Colonic mucosa (tissue), 4 donors: ENCODE measurements around the gene GBF1. TPM values are rescaled to one million over a fixed set of nuclear protein-coding genes. Genes with fewer than 3 reads are reported as not detected.

Experiments used
- DNase-seq: peaks from one replicate; pipeline ENCODE4 v3.0.0-alpha.2; 2020
- H3K27ac ChIP-seq: fragments of 200-600 bp; one replicate; pipeline ENCODE4 v1.8.0; 2021
- H3K27me3 ChIP-seq: fragments of 200-600 bp; one replicate; pipeline ENCODE4 v1.8.0; 2021
- H3K36me3 ChIP-seq: fragments of 200-600 bp; one replicate; pipeline ENCODE4 v1.8.0; 2021
- H3K4me1 ChIP-seq: fragments of 200-600 bp; one replicate; pipeline ENCODE4 v1.8.0; 2021; ENCODE audit warnings: mild to moderate bottlenecking
- H3K4me3 ChIP-seq: fragments of 200-600 bp; one replicate; pipeline ENCODE4 v1.8.0; 2021
- H3K9ac ChIP-seq, 2 donors: one replicate each; pipeline ENCODE4 v1.7.0; 2013; ENCODE audit warnings: control low read depth in 2 of 2, low read depth in 2 of 2, low read length in 2 of 2
- H3K9me3 ChIP-seq: fragments of 200-600 bp; one replicate; pipeline ENCODE4 v1.8.0; 2021
- CTCF ChIP-seq: fragments of 200-600 bp; IDR thresholded peaks from one replicate; pipeline ENCODE4 v1.8.0; 2022; ENCODE audit warnings: antibody characterized with exemption, mild to moderate bottlenecking
- intact Hi-C: fragments of 100-400 bp; cut with DNase I; formaldehyde crosslinking; loops from one replicate; pipeline ENCODE4 v1.14.1; 2022
- total RNA-seq, 2 donors: library from RNA; stranded (reverse); fragmentation: NEBNext Ultra II Directional in 1 of 2; extraction: Animal tissue kit (Norgen Biotek cat#: 25700) in 1 of 2; gene quantifications; one replicate each; pipeline ENCODE4 v1.2.1, GENCODE V29; 2021
- donor health status: healthy.
- donor health status: DM: no; HTN: no; CAD: no.
- donor health status: DM: no; HTN: no; CAD: no.

Gene GBF1
- total RNA-seq, 2 donors from 2014 or later, result 59.8 to 73.4 TPM

GRCh38 chr10:102222797-102223196 is 22.5 kb upstream of the GBF1 start:
- Histone ChIP-seq H3K27ac (no peak overlapping the region), H3K9me3 (no peaks in the 10 kb centered on the region), H3K4me1 (no peaks in the 10 kb centered on the region), H3K4me3 (no peak overlapping the region), H3K9ac (no peak overlapping the region), H3K27me3 (no peaks in the 10 kb centered on the region), H3K36me3 (no peaks in the 10 kb centered on the region)
- no peak for TF ChIP-seq CTCF
- intact Hi-C loops, result no loop called here
- no peak for DNase-seq

GRCh38 chr10:102225646-102226541 is 19.4 kb upstream of the GBF1 start, which contains the start of gene ELOVL3:
ELOVL3 (plus strand) TSS chr10:102226299; CDS start chr10:102226549, 250 bp downstream.
- H3K27me3 ChIP-seq, result peaks cover 9% of the 10 kb centered on the region
- DNase-seq, result peak; percentile 95
- peak within 1 kb of the TSS; percentile 27 for H3K4me3 ChIP-seq
- intact Hi-C loops, result loop anchor here (5.0 kb wide), 1 partner anchor 171 kb away; the partner anchor contains the start of gene NFKB2
- H3K36me3 ChIP-seq, result no peaks in the 10 kb centered on the region
- peak within 1 kb of the TSS; percentile 36 for H3K27ac ChIP-seq
- peak within 1 kb of the TSS in 1 of 2 donors; percentile 62 for H3K9ac ChIP-seq
- peaks cover 5% of the 10 kb centered on the region for H3K4me1 ChIP-seq
- no peak for TF ChIP-seq CTCF
- no peaks in the 10 kb centered on the region for H3K9me3 ChIP-seq

GRCh38 chr10:102226542-102226870 is 18.8 kb upstream of the GBF1 start:
- DNase-seq, result no peak
- no peak for TF ChIP-seq CTCF
- H3K9ac ChIP-seq, result no peak overlapping the region
- intact Hi-C loops, result loop anchor here (5.0 kb wide), 1 partner anchor 171 kb away; the partner anchor contains the start of gene NFKB2
- H3K9me3 ChIP-seq, result no peaks in the 10 kb centered on the region
- no peak overlapping the region for H3K27ac ChIP-seq
- H3K27me3 ChIP-seq, result peaks cover 15% of the 10 kb centered on the region
- H3K4me1 ChIP-seq, result peaks cover 11% of the 10 kb centered on the region
- H3K36me3 ChIP-seq, result no peaks in the 10 kb centered on the region
- H3K4me3 ChIP-seq, result peak overlapping the region; percentile 27

- H3K4me3 ChIP-seq, result no peak overlapping the region
- H3K4me1 ChIP-seq, result peaks cover 15% of the 10 kb centered on the region
- H3K36me3 ChIP-seq, result no peaks in the 10 kb centered on the region
- H3K27ac ChIP-seq, result no peak overlapping the region
- no peak for TF ChIP-seq CTCF
- intact Hi-C loops, result loop anchor here (5.0 kb wide), 1 partner anchor 170 kb away; the partner anchor contains the start of gene NFKB2
- peaks cover 19% of the 10 kb centered on the region for H3K27me3 ChIP-seq
- H3K9me3 ChIP-seq, result no peaks in the 10 kb centered on the region
- DNase-seq, result no peak
- H3K9ac ChIP-seq, result no peak overlapping the region
Observed at GRCh38 chr10:102227050-102227449, 18.3 kb upstream of the GBF1 start.

GRCh38 chr10:102229810-102230263 is 15.5 kb upstream of the GBF1 start:
- no peaks in the 10 kb centered on the region for H3K9me3 ChIP-seq
- peak overlapping the region in 1 of 2 donors; percentile 60 for H3K9ac ChIP-seq
- H3K27me3 ChIP-seq, result peaks cover 19% of the 10 kb centered on the region
- peak overlapping the region; percentile 51 for H3K4me3 ChIP-seq
- peaks cover 15% of the 10 kb centered on the region for H3K4me1 ChIP-seq
- TF ChIP-seq CTCF, result peak; percentile 95
- DNase-seq, result peak; percentile 88
- intact Hi-C loops, result loop anchor here (2.0 to 5.0 kb wide), 4 partner anchors 61 to 249 kb away; partner anchors contain the start of gene NFKB2
- no peak overlapping the region for H3K27ac ChIP-seq
- no peaks in the 10 kb centered on the region for H3K36me3 ChIP-seq
